Panc1 (cell line): ENCODE measurements around the gene MRPL3. TPM values are rescaled to one million over a fixed set of nuclear protein-coding genes. Genes with fewer than 3 reads are reported as not detected.

ENCODE experiments used
- ATAC-seq: fragments of 200-7000 bp; cut with Tn5 transposase; 2 replicates; pipeline ENCODE4 v1.9.1; 2020; ENCODE audit warnings: mild to moderate bottlenecking, moderate library complexity
- BruUV-seq: library from RNA; stranded (reverse); fragments of 400-500 nt; replicated peaks from 2 replicates; lab custom pipeline; 2021; lab: Mats Ljungman, UMichigan
- CTCF ChIA-PET: fragments of 300-600 bp; sonication (Branson Sonifier 250); formaldehyde crosslinking; loops from one replicate; lab custom pipeline; 2022; ENCODE audit warnings: antibody characterized with exemption; lab: Charles Lee
- POLR2A ChIA-PET: fragments of 300-600 bp; sonication (Branson Sonifier 250); formaldehyde crosslinking; loops from one replicate; lab custom pipeline; 2022; ENCODE audit warnings: antibody characterized with exemption; lab: Charles Lee
- DNase-seq: peaks from one replicate; pipeline ENCODE4 v3.0.0-alpha.2; 2010; ENCODE audit warnings: low read depth, low spot score
- H3K27ac ChIP-seq: 2 replicates; pipeline ENCODE4 v1.5.1; 2011; ENCODE audit warnings: mild to moderate bottlenecking, low read length, inconsistent platforms
- H3K27me3 ChIP-seq: fragments of 200-500 bp; sonication (Bioruptor generic); 2 replicates; pipeline ENCODE4 v1.6.0; 2014; ENCODE audit warnings: low read length, inconsistent platforms; ENCODE audit not compliant: control insufficient read depth, insufficient read depth
- H3K36me3 ChIP-seq: fragments of 200-500 bp; sonication (Bioruptor generic); 2 replicates; pipeline ENCODE4 v1.5.1; 2014; ENCODE audit warnings: inconsistent platforms, mild to moderate bottlenecking, low read length, moderate library complexity; ENCODE audit not compliant: control insufficient read depth, insufficient read depth
- H3K4me1 ChIP-seq: 2 replicates; pipeline ENCODE4 v1.5.1; 2011; ENCODE audit warnings: inconsistent platforms, mild to moderate bottlenecking, low read length, moderate library complexity; ENCODE audit not compliant: control insufficient read depth, insufficient read depth
- H3K4me3 ChIP-seq, 2 experiments: 2 replicates each; pipeline ENCODE4 v1.5.1; 2011 to 2012; ENCODE audit warnings: low read depth in 2 of 2, low read length in 2 of 2, mild to moderate bottlenecking in 2 of 2, inconsistent platforms in 1 of 2, moderate library complexity in 1 of 2
- H3K9me3 ChIP-seq: fragments of 200-500 bp; sonication (Bioruptor generic); 2 replicates; pipeline ENCODE4 v1.5.1; 2014; ENCODE audit warnings: low read depth, mild to moderate bottlenecking, inconsistent platforms, low read length, moderate library complexity; ENCODE audit not compliant: control insufficient read depth, insufficient read depth
- POLR2AphosphoS5 ChIP-seq: IDR thresholded peaks from 2 replicates; pipeline ENCODE4 v1.6.1; 2012; ENCODE audit warnings: mild to moderate bottlenecking, low read depth, low read length, moderate library complexity
- SIN3A ChIP-seq: IDR thresholded peaks from 2 replicates; pipeline ENCODE4 v1.6.1; 2012; ENCODE audit warnings: low read depth, mild to moderate bottlenecking, low read length, moderate library complexity, borderline replicate concordance; ENCODE audit not compliant: insufficient read depth
- TCF7L2 ChIP-seq: IDR thresholded peaks from 2 replicates; pipeline ENCODE4 v1.6.1; 2011; ENCODE audit warnings: mild to moderate bottlenecking, low read depth, low read length, inconsistent platforms
- in situ Hi-C: cut with HindIII; loops from 2 replicates; pipeline ENCODE4 v1.10.0; 2016; ENCODE audit warnings: low sequenced_read_pairs, low pct_unique_long_range_greater_than_20kb
- intact Hi-C: fragments of 100-400 bp; cut with micrococcal nuclease; formaldehyde crosslinking; loops from one replicate; pipeline ENCODE4 v1.10.0; 2022; ENCODE audit not compliant: unreplicated experiment
- total RNA-seq: library from RNA; stranded (reverse); gene quantifications from one replicate; pipeline ENCODE4 v1.2.1, GENCODE V29; 2021; ENCODE audit not compliant: unreplicated experiment
- TF ChIP-seq, protein P1 (sequence below), 2 experiments: IDR thresholded peaks; 2 replicates each; pipeline ENCODE4 v1.6.1; 2011 to 2012; ENCODE audit warnings: low read depth in 2 of 2, control low read depth in 1 of 2, low read length in 1 of 2, mild to moderate bottlenecking in 1 of 2, moderate library complexity in 1 of 2; ENCODE audit not compliant: insufficient read depth in 1 of 2
- TF ChIP-seq, protein P2 (sequence below): fragments of 450-650 bp; IDR thresholded peaks from 2 replicates; pipeline ENCODE4 v1.5.1; 2017; ENCODE audit warnings: mild to moderate bottlenecking

The MRPL3 gene
- total RNA-seq, 1 experiment from 2014 or later: 129 TPM

DNA sequence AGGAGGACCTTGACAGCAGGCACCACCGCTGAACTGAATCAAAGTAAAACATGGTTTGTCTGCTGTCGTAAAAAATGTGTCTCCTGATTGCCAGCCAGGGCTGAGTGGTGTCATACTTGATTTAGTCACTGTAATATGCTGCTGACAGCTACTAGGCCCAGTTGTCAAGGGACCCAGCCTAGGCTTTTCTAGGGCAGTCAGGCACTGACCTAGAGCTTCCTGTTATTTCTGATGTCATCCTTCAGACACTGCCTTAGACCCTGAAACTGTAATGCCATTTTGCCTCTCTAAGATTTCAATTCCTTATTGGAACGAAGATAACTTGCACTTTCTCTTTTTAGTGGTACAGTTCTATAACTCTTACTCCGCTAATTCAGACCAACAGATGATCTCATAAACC lies 2.6 kb upstream of the MRPL3 start:
- in situ Hi-C loops: no loop called here
- TF ChIP-seq TCF7L2 (no peak), SIN3A (no peak), POLR2AphosphoS5 (no peak)
- TF ChIP-seq, protein P1, sequence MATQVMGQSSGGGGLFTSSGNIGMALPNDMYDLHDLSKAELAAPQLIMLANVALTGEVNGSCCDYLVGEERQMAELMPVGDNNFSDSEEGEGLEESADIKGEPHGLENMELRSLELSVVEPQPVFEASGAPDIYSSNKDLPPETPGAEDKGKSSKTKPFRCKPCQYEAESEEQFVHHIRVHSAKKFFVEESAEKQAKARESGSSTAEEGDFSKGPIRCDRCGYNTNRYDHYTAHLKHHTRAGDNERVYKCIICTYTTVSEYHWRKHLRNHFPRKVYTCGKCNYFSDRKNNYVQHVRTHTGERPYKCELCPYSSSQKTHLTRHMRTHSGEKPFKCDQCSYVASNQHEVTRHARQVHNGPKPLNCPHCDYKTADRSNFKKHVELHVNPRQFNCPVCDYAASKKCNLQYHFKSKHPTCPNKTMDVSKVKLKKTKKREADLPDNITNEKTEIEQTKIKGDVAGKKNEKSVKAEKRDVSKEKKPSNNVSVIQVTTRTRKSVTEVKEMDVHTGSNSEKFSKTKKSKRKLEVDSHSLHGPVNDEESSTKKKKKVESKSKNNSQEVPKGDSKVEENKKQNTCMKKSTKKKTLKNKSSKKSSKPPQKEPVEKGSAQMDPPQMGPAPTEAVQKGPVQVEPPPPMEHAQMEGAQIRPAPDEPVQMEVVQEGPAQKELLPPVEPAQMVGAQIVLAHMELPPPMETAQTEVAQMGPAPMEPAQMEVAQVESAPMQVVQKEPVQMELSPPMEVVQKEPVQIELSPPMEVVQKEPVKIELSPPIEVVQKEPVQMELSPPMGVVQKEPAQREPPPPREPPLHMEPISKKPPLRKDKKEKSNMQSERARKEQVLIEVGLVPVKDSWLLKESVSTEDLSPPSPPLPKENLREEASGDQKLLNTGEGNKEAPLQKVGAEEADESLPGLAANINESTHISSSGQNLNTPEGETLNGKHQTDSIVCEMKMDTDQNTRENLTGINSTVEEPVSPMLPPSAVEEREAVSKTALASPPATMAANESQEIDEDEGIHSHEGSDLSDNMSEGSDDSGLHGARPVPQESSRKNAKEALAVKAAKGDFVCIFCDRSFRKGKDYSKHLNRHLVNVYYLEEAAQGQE (IDR thresholded peaks at IDR 0.05; ENCODE audit: insufficient read depth in 1 of 2, low read depth in 2 of 2, low read length in 1 of 2): no peak
- TF ChIP-seq, protein P2, sequence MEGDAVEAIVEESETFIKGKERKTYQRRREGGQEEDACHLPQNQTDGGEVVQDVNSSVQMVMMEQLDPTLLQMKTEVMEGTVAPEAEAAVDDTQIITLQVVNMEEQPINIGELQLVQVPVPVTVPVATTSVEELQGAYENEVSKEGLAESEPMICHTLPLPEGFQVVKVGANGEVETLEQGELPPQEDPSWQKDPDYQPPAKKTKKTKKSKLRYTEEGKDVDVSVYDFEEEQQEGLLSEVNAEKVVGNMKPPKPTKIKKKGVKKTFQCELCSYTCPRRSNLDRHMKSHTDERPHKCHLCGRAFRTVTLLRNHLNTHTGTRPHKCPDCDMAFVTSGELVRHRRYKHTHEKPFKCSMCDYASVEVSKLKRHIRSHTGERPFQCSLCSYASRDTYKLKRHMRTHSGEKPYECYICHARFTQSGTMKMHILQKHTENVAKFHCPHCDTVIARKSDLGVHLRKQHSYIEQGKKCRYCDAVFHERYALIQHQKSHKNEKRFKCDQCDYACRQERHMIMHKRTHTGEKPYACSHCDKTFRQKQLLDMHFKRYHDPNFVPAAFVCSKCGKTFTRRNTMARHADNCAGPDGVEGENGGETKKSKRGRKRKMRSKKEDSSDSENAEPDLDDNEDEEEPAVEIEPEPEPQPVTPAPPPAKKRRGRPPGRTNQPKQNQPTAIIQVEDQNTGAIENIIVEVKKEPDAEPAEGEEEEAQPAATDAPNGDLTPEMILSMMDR: no peak
- intact Hi-C loops: no loop called here
- Histone ChIP-seq H3K9me3 (no peaks in the 10 kb centered on the region), H3K4me3 (no peak overlapping the region), H3K36me3 (peaks cover 15% of the 10 kb centered on the region), H3K27ac (no peak overlapping the region), H3K4me1 (peaks cover 21% of the 10 kb centered on the region; the same call in 1 of the 2 replicates), H3K27me3 (0 out of 2 replicates have a peak, but pooled peaks cover 3% of the 10 kb centered on the region)
- DNase-seq (no peak), ATAC-seq (no peak)
- CTCF ChIA-PET: no interaction called here
- BruUV-seq: no TSS peak
- POLR2A ChIA-PET: no interaction called here

DNA sequence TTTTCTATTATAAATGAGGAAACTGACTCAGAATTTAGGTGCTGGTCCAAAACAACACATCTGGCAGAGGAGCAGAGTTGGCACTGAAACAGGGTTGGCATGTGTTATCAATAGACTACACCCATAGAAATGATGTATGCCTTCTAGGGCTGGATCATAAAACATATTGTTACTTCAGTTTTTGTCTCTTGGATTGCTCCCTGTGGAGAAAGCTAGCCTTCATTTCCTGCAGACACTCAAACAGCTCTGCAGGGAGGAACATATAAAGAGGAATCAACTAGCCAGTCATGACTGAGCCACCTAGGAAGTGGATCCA lies 507 bp upstream of the MRPL3 start:
- CTCF ChIA-PET: no interaction called here
- ATAC-seq: no peak
- BruUV-seq: no TSS peak
- POLR2A ChIA-PET: no interaction called here
- DNase-seq: no peak
- Histone ChIP-seq H3K36me3 (peaks cover 33% of the 10 kb centered on the region), H3K9me3 (no peaks in the 10 kb centered on the region), H3K4me1 (peaks cover 21% of the 10 kb centered on the region; the same call in 1 of the 2 replicates), H3K27me3 (0 out of 2 replicates have a peak, but pooled peaks cover 3% of the 10 kb centered on the region), H3K27ac (peak overlapping the region; percentile 99), H3K4me3 (peak overlapping the region; percentile 99)
- in situ Hi-C loops (no loop called here), intact Hi-C loops (no loop called here)
- TF ChIP-seq, protein P1 (IDR thresholded peaks at IDR 0.05; ENCODE audit: insufficient read depth in 1 of 2, low read depth in 2 of 2, low read length in 1 of 2): no peak
- TF ChIP-seq, protein P2: no peak
- TF ChIP-seq TCF7L2: no peak
- no peak for TF ChIP-seq POLR2AphosphoS5
- no peak for TF ChIP-seq SIN3A
